GM19099 (cell line): ENCODE results near the gene CCM2L.

Experiments
- POLR2A ChIP-seq: IDR thresholded peaks from 3 replicates; pipeline ENCODE4 v1.6.1; 2011; ENCODE audit warnings: low read depth; ENCODE audit not compliant: insufficient read length; ENCODE audit errors: extremely low read depth

The CCM2L gene

DNA sequence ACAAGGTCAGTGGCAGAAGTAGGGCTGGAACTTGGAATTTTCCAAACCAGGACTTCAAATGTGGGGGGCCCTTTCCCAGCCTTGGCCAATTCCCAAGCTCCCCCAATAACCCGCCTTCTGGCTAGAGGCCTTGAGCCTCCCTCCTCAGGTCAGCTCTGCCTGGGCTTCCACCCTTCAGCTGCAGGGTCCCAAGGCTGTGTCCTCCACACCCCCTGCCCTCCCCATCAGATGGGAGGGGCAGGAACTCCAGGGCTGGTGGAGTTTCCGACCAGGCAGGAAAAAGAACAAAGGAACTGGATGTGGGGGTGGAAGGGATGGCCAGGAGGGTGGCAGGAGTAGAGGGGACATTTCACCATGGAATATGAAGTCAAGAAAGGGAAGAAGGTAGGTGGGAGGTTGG, at the start of gene CCM2L:
Gene CCM2L, plus strand, starts transcription at position 338 of the 400 bp plus-strand sequence. Its CDS starts 17 bp downstream, at position 355.
- no peak for TF ChIP-seq POLR2A

DNA sequence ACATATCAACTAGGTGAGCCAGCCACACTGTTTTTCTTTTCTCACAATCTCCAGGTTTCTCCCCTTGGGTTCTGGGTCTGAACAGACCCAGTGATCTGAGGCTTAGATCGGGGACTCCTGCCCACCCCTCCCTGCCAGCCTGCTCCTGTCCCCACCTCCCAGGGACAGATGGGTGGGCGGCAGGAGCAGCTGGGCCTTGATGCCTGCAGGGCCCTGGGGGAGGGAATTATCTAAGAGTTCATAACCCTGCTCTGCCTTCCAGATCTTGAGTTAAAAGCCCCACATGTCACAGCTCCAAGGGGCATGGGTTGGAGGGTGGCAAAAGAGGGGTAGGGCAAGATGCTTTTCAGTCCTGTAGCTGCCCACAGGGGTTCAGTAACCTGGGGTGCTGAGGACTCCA, 47.5 kb upstream of the CCM2L start:
- no peak for TF ChIP-seq POLR2A

DNA sequence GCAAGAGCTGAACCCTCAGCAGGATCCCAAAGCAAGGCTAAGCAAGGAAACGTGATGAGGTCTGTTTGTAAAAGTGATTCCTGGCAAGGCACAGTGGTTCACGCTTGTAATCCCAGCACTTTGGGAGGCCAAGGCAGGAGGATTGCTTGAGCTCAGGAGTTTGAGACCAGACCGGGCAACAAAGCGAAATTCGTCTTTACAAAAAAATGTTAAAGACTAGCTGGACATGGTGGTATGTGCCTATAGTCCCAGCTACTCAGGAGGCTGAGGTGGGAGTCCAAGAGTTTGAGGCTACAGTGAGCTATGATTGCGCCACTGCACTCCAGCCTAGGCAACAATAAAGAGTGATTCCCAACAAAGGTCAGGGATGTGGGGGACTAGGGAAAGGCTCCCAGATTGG, 46.3 kb upstream of the CCM2L start:
- TF ChIP-seq POLR2A = no peak

DNA sequence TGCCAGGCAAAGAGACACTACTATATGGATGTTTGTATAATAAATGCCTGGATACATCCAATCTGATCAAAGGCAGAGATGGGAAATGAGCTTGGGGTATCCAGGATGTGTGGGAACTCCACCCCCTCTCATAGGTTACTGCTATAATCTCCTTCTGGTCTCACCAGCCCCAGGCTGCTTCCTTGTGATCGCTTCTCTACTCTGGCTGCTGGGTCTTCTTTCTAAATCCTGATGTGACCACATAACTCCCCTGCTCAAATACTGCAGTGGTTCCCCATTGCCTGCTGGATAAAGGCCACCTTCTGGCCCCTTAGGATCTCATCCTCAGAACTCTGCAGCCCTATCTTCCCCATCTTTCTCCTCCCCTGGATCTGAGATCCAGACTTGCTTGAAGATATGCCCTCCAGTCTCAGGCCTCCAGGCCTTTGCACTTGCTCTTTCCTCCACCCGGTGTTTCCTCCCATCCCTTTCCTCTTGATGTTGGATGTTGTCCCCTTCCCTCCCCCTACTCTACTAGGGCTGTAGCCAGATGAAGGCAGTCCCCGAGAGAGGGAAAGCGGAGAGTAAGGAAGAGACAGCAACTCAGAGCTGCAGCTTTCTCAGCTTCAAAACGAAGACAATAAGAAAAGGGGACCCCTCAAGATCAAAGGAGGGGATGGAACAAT, 43.1 kb upstream of the CCM2L start:
- no peak for TF ChIP-seq POLR2A

DNA sequence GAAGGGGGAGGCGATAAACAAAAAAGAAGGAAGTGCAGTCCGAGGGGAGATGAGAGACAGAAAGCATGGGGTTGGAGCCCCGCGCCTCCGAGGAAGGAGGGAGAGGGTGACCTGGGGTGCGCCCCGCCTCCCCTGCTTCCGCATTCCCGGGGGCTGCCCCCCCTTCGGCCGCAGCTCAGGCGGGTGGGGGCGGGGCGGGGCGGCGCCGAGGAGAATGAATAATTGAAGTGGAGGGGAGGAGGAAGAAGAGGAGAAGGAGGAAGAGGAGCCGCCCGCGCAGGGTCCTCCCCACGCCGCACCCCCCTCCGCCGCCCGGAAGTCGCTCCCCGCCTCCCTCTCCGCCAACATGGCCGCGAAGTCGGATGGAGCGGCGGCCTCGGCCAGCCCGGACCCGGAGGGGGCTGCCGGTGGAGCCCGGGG, 42.4 kb upstream of the CCM2L start, which contains the start of gene XKR7:
Gene XKR7, plus strand, starts transcription at position 322 of the 420 bp plus-strand sequence. Its CDS starts 25 bp downstream, at position 347.
- TF ChIP-seq POLR2A = no peak

DNA sequence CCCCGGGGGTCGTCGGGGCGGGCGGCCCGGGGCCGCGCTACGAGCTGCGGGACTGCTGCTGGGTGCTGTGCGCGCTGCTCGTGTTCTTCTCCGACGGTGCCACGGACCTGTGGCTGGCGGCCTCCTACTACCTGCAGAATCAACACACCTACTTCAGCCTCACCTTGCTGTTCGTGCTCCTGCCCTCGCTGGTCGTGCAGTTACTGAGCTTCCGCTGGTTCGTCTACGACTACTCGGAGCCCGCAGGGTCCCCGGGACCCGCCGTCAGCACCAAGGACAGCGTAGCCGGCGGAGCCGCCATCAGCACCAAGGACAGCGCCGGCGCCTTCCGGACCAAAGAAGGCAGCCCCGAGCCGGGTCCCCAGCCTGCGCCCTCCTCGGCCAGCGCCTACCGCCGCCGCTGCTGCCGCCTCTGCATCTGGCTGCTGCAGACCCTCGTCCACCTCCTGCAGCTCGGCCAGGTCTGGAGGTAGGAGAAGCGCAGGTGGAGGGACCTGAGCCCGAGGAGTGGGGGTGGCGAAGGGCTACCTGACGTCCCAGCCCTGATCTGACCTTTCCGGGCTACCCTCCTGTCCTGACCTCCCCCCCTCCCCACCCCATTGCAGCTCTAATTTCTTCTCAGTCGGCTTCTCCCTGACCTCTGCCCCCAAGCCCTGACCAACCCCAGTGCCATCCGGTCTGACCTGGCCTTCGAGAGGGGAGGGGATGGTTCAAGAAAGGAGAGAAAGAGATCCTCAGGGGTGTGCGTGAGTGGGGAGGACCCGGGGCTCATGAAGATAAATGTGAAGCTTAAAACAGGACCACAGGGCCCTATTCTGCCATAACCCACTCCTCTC, 41.7 kb upstream of the CCM2L start:
- no peak for TF ChIP-seq POLR2A

DNA sequence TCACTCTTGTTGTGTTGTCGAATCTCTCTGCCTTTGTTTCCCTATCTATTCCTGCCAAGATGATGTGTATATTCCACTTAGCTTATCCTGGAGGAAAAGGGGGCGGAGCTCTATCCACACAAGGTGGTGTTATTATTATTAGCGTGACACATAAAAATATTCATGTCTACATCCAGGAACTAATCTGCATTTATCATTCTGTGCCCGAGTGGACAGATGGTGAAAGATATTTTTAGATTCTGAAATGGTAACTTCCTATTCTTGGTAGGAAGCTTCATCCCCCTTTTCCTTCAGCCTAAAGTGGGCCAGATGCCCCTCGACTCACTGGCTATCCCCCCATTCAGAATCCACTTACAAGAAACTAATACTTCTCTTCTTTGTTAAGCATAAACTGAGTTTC, 40.2 kb upstream of the CCM2L start:
- TF ChIP-seq POLR2A = no peak

DNA sequence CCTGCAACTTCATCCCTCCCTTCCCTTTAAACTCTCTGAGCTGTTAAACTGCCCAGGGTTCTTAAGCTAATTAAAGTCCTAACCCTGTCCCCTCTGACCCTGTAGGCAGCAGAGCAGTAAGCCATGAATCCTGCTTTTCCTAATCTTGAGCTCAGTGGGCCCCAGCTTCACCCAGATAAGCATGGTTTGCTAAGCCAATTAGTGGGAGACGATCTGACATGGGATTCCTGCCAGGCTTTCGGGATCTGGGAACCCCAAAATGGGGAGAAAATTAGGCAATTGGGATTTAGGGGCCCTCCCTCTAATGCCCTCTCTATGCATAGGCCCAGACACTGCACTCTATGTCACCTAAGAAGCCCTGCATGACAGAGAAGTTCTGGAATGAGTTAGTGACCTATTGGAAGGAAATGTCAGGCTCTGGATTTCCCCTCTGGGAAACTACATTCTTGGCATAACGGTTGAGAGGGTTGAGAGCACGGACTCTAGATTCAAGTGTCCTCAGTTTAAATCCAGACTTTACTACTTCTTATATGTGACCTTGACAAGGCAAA, 37.7 kb upstream of the CCM2L start:
- no peak for TF ChIP-seq POLR2A

DNA sequence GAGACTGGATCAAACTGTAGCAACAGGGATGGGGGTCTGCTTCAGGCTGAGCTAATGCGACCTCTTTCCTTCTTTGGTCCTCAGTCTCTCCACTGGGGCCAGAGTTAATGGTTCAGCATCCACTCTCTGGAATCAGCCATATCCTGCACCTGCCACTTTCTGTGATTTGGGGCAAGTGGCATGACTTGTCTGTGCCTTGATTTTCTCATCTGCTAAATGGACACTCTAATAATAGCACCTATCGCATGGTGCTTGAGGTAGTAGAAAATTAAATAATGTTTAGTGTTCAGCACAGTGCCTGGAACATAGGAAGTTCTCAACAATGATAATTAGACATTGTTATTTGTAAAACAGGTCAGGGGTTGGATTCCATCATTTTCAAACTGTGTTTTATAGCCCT, 35.9 kb upstream of the CCM2L start:
- TF ChIP-seq POLR2A = no peak

DNA sequence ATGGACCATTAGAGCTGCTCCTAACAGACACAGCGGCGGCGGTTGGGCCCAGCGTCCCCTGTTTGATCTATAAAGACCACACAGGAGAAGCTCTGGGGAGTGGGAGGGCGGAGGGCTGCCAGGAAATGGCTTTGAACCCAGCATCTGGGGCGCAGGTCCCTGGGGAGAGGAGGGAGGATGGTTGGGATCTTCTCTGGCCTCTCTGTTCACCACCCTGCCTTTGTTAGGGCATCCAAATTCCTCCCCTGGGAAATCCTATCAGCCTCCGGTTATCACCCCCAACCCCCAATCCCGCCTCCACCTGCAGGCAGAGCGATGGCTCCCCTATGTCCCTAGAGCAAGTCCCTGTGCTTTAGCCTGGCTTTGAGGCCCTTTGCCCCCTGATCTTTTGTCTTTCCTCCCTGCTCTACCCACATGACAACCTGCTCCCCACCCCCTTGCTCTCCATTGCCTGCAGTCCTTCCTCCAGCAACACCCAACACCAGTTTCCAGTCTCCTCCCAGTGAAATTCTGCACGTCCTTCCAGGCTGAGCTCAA, 35.2 kb upstream of the CCM2L start:
- TF ChIP-seq POLR2A = no peak

DNA sequence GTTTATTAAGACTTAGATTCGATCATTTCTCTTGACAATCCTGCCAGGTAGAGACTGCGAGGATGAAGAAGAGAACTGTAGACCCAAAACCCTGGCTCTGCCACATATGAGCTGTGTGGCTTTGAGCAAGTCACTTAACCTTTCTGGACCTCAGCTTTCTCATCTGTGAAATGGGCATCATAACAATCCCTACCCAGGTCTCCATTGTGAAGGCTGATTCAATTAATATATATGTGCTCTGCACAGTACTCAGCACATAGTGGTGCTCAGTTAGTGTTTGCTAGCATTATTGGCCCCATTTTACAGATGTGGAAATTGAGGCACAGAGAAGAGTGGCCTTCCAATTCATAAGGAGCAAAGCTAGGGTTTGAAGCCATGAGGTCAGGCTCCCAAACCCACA, 34.4 kb upstream of the CCM2L start:
- TF ChIP-seq POLR2A = no peak

DNA sequence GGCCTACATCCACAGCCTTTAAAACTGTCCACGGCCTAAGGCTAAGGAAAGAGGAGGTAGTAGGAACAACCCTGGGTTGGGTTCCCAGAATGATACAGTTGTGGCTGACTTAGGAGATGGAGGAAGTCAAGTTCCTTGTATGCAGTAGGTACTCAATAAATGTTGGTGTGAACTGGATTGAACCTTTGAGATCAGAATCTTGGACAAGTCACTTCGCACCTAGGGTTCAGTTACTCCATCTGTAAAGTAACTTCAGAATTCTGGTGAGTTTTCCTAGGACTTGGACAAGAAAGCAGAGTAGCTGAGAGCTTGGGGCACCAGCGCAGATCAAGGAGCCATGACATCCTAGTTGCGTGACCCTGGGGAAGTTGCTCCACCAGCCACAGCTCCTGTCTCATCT, 33.2 kb upstream of the CCM2L start:
- no peak for TF ChIP-seq POLR2A

DNA sequence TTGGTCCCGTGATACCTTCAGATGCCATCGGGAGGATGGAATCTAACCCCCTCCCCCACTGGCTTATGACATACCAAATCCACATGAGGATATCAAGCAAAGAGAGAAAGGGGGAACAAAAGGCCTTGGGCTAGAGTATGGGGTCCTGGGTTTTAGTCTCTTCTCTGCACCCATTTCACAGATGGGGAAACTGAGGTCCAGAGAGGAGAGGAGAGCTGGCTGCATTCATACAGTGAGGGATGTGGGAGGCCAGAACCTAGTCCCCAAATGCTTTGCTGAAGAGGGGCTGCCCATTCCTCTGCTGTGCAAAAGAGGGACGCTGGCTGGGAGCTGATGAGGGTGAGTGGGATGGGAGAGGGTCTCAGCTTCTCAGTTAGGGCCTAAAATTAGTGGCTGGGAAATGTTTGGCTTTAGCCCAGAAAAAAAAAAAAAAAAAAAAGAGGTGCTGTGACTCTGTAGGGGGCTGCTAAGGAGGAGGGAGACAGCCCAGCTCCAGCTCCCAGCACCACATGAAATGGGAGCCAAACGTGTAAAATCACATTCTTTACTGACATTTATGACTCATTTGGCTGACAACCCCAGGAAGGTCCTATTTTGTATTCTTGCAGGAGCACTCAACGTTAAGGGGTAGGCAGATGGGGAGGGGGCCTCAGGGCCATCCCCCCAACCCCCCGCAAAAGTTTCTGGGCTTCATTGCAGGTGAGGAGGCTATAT, 30.4 kb upstream of the CCM2L start:
- TF ChIP-seq POLR2A = no peak

DNA sequence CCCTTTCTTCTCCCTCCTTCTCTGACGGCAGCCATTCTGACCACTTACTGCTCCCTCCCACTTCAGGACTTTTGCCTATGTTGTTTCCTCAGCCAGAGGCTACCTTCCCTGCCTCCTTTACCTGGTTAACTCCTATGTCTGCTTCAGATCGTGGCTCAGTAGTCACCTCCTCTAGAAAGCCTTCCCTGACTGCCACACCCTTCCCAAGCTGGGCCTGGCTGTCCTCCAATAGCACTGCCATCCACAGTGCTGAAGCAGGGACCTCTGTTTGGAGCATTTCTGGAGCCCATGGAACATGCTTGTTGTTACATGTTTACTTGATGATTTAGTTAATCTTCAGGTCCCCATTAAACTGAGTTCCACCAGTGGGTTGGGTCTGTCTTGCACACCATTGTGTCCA, 28.5 kb upstream of the CCM2L start:
- no peak for TF ChIP-seq POLR2A

DNA sequence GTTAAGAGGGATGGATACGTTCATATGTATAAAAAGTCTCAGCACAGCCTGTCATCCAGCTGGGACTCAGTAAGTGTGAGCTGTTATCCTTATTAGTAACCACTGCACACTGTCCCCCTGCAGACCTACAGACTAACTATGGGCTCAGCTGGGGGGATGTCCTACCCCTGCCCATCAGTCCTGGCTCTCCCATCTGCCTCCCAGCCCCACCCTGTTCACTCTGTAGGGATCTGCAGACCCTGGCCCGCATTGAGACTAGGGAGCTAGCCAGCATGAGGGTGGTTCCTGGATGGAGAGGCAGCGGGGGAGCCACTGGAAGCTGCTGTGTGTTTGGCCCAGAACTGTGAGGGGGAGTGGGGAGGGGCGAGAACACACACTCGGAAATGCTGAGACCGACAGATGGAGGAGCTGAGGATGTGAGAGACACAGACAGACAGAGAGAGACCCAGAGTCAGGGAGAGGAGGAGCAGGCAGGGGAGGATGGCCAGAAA, 25.2 kb upstream of the CCM2L start:
- TF ChIP-seq POLR2A = no peak
